K562 (cell line): ENCODE data around the gene FGF14. TPM values are rescaled to one million over a fixed set of nuclear protein-coding genes. Genes with fewer than 3 reads are reported as not detected.

Source experiments
- ATAC-seq: fragments of 200-7000 bp; cut with Tn5 transposase; 3 replicates; pipeline ENCODE4 v1.9.1; 2020; ENCODE audit warnings: moderate library complexity
- BruUV-seq: library from RNA; stranded (reverse); fragments of 400-500 nt; replicated peaks from 2 replicates; lab custom pipeline; 2021; lab: Mats Ljungman, UMichigan
- CTCF ChIA-PET: fragments of 300-600 bp; formaldehyde crosslinking; extraction: SDS; loops from one replicate; lab custom pipeline; 2021; ENCODE audit warnings: low intra/inter-chr PET ratio; lab: Yijun Ruan, JAX
- POLR2A ChIA-PET: fragments of 300-600, 350-650 bp; sonication (Branson Sonifier 250); formaldehyde crosslinking; extraction: SDS; loops from one replicate; lab custom pipeline; 2021; ENCODE audit warnings: antibody characterized with exemption, inconsistent platforms; lab: Yijun Ruan, JAX
- DNase-seq, 4 experiments: peaks; one replicate each; pipeline versions ENCODE4 v3.0.0 to v3.0.0-alpha.2; 2011 to 2018; ENCODE audit warnings: low spot score in 3 of 4, mixed read lengths in 3 of 4; ENCODE audit errors: extremely low read depth in 1 of 4
- FAIRE-seq: peaks from 2 replicates; lab custom pipeline; 2011; peaks lifted over from hg19 to GRCh38; lab: Jason Lieb, UNC
- H2AFZ ChIP-seq: 2 replicates; pipeline ENCODE4 v1.6.0; 2011; ENCODE audit warnings: low read depth, low read length, control low read depth, inconsistent platforms
- H3K27ac ChIP-seq: fragments of 200-600 bp; 3 replicates; pipeline ENCODE4 v1.8.0; 2011; ENCODE audit warnings: low read depth, mild to moderate bottlenecking, control low read depth, inconsistent platforms, low read length, moderate library complexity, mixed read lengths; ENCODE audit errors: extremely low read depth
- H3K27me3 ChIP-seq, 2 experiments: fragments of 300-600 bp in 1 of 2; 2 replicates in 1 of 2; 3 replicates in 1 of 2; pipeline versions ENCODE4 v1.6.0 to v1.8.0; 2011; ENCODE audit warnings: inconsistent platforms in 2 of 2, low read length in 2 of 2, mild to moderate bottlenecking in 1 of 2, mixed read lengths in 1 of 2, moderate library complexity in 1 of 2; ENCODE audit not compliant: control insufficient read depth in 2 of 2, insufficient read depth in 2 of 2
- H3K36me3 ChIP-seq: fragments of 300-600 bp; 3 replicates; pipeline ENCODE4 v1.8.0; 2011; ENCODE audit warnings: mild to moderate bottlenecking, low read length, inconsistent platforms; ENCODE audit not compliant: control insufficient read depth, insufficient read depth
- H3K4me1 ChIP-seq, 2 experiments: fragments of 200-600 bp in 1 of 2; replicated peaks in 1 of 2; 2 replicates in 1 of 2; 3 replicates in 1 of 2; pipeline versions ENCODE4 v1.5.1 to v1.8.0; 2011; ENCODE audit warnings: inconsistent platforms in 2 of 2, low read length in 2 of 2, mild to moderate bottlenecking in 1 of 2, mixed read lengths in 1 of 2, moderate library complexity in 1 of 2; ENCODE audit not compliant: control insufficient read depth in 2 of 2, insufficient read depth in 2 of 2
- H3K4me2 ChIP-seq: 2 replicates; pipeline ENCODE4 v1.6.1; 2011; ENCODE audit warnings: low read length, control low read depth, inconsistent platforms, mixed read lengths; ENCODE audit not compliant: insufficient read depth
- H3K4me3 ChIP-seq: fragments of 200-600 bp; sonication (generic), shearing (Covaris generic); 2 replicates; pipeline ENCODE4 v1.5.1; 2016; ENCODE audit warnings: control low read depth, inconsistent platforms
- H3K79me2 ChIP-seq: fragments of 200-600 bp; 3 replicates; pipeline ENCODE4 v1.8.0; 2011; ENCODE audit warnings: low read length, inconsistent platforms; ENCODE audit not compliant: control insufficient read depth, insufficient read depth
- H3K9ac ChIP-seq, 2 experiments: 2 replicates each; pipeline versions ENCODE4 v1.6.0 to v1.6.1; 2011; ENCODE audit warnings: low read depth in 2 of 2, low read length in 2 of 2, control low read depth in 1 of 2, inconsistent platforms in 1 of 2, mild to moderate bottlenecking in 1 of 2, mixed read lengths in 1 of 2; ENCODE audit not compliant: insufficient read depth in 1 of 2
- H3K9me1 ChIP-seq: one replicate; pipeline ENCODE4 v1.6.0; 2011; ENCODE audit warnings: inconsistent platforms, mild to moderate bottlenecking, low read length, moderate library complexity; ENCODE audit not compliant: control insufficient read depth, insufficient read depth
- H3K9me3 ChIP-seq: replicated peaks from 2 replicates; pipeline ENCODE4 v1.5.1; 2011; ENCODE audit warnings: low read depth, low read length, inconsistent platforms; ENCODE audit not compliant: control insufficient read depth, insufficient read depth
- H4K20me1 ChIP-seq: replicated peaks from 2 replicates; pipeline ENCODE4 v1.6.1; 2011; ENCODE audit warnings: low read length, inconsistent platforms, mixed read lengths; ENCODE audit not compliant: control insufficient read depth, insufficient read depth
- BCLAF1 ChIP-seq, 2 experiments: fragments of 450-650 bp in 1 of 2; IDR thresholded peaks; 2 replicates each; pipeline ENCODE4 v1.6.1; 2011 to 2017; ENCODE audit warnings: low read depth in 2 of 2, antibody characterized with exemption in 1 of 2, borderline replicate concordance in 1 of 2, low read length in 1 of 2, mild to moderate bottlenecking in 1 of 2, mixed read lengths in 1 of 2; ENCODE audit not compliant: control insufficient read depth in 1 of 2
- BRD4 ChIP-seq: fragments of 200-600 bp; sonication (generic); IDR thresholded peaks from 2 replicates; pipeline ENCODE4 v1.6.1; 2017; ENCODE audit warnings: inconsistent platforms
- BRF2 ChIP-seq: IDR thresholded peaks from 3 replicates; pipeline ENCODE4 v1.6.1; 2011; ENCODE audit warnings: borderline replicate concordance, mild to moderate bottlenecking; ENCODE audit not compliant: insufficient read length, insufficient read depth
- CBFA2T2 ChIP-seq: fragments of 450-650 bp; conservative IDR thresholded peaks from 2 replicates; pipeline ENCODE4 v1.6.1; 2017; ENCODE audit warnings: mild to moderate bottlenecking
- FOS ChIP-seq: IDR thresholded peaks from 3 replicates; pipeline ENCODE4 v1.6.1; 2011; ENCODE audit not compliant: insufficient read length; ENCODE audit errors: extremely low read depth
- HES1 ChIP-seq: fragments of 450-650 bp; IDR thresholded peaks from 2 replicates; pipeline ENCODE4 v1.6.1; 2016; ENCODE audit warnings: low read depth, mild to moderate bottlenecking, moderate library complexity
- MCM2 ChIP-seq: fragments of 450-650 bp; IDR thresholded peaks from 2 replicates; pipeline ENCODE4 v1.6.1; 2017; ENCODE audit warnings: low read depth, mild to moderate bottlenecking
- PHB ChIP-seq: fragments of 250-450 bp; sonication (Bioruptor Pico); IDR thresholded peaks from 2 replicates; pipeline ENCODE4 v1.5.0; 2021
- SOX6 ChIP-seq: fragments of 450-650 bp; IDR thresholded peaks from 2 replicates; pipeline ENCODE4 v1.6.1; 2014; ENCODE audit warnings: mild to moderate bottlenecking
- XRCC3 ChIP-seq: fragments of 450-650 bp; IDR thresholded peaks from 2 replicates; pipeline ENCODE4 v1.6.1; 2017; ENCODE audit warnings: mild to moderate bottlenecking, moderate library complexity
- ZNF134 ChIP-seq: fragments of 250-450 bp; sonication (Bioruptor Pico); conservative IDR thresholded peaks from 2 replicates; pipeline ENCODE4 v1.4.0; 2020
- ZNF77 ChIP-seq: fragments of 250-450 bp; sonication (Bioruptor Pico); IDR thresholded peaks from 2 replicates; pipeline ENCODE4 v1.5.0; 2020
- WGBS: fragments of 100-300 bp; shearing (Covaris generic); methylation state at CpG from one replicate; pipeline ENCODE4 v1.1.6; 2016; ENCODE audit warnings: low coverage, mixed read lengths; ENCODE audit not compliant: insufficient coverage; ENCODE audit errors: missing lambda C conversion rate; 5-methylcytosine and 5-hydroxymethylcytosine counted together
- in situ Hi-C: fragments of 300-500 bp; cut with MboI; formaldehyde crosslinking; loops from 4 replicates; pipeline ENCODE4 v1.15.0; 2018; ENCODE audit warnings: inconsistent platforms, mixed read lengths
- intact Hi-C: fragments of 100-400 bp; cut with micrococcal nuclease; formaldehyde crosslinking; loops from 2 replicates; pipeline ENCODE4 v1.14.2; 2022
- polyA plus RNA-seq, 8 experiments: library from polyadenylated mRNA; depleted of rRNA in 4 of 8; stranded (reverse) in 5 of 8; unstranded in 3 of 8; fragments of >200 nt; fragmentation: Nextera tagmentation in 2 of 8; fragmentation: Illumina TruSeq in 1 of 8; extraction: Ambion mirVana in 2 of 8; extraction: Trizol in 1 of 8; gene quantifications; 2 replicates each; pipeline versions ENCODE4 v1.2.1 to v1.2.3, GENCODE V29; 2011 to 2014; ENCODE audit warnings: inconsistent platforms in 1 of 8, missing spikeins in 1 of 8
- total RNA-seq, 7 experiments: library from RNA; depleted of rRNA in 6 of 7; stranded (reverse); fragments of >200 nt in 6 of 7; fragmentation: Illumina TruSeq in 2 of 7; extraction: Trizol in 2 of 7; gene quantifications; 2 replicates each; pipeline versions ENCODE4 v1.2.1 to v1.2.3, GENCODE V29; 2011 to 2021; ENCODE audit warnings: low replicate concordance in 1 of 7
- TF ChIP-seq, protein P1 (sequence below): sonication (generic); formaldehyde crosslinking; IDR thresholded peaks from 2 replicates; pipeline ENCODE4 v1.8.0; 2022; ENCODE audit warnings: mild to moderate bottlenecking, missing genetic modification reagents
- TF ChIP-seq, protein P2 (sequence below): fragments of 250-450 bp; sonication (Bioruptor Pico); IDR thresholded peaks from 2 replicates; pipeline ENCODE4 v1.4.0; 2020; ENCODE audit warnings: mild to moderate bottlenecking, moderate library complexity

Gene FGF14
- total and polyA plus RNA-seq, 9 of the 15 experiments (the other 6 are each of a cell fraction or from before 2014, with no cell fraction given), result not detected

- Histone ChIP-seq H3K9ac (no peak overlapping the region), H3K27me3 (no peaks in the 10 kb centered on the region), H2AFZ (no peak overlapping the region), H3K9me3 (no peaks in the 10 kb centered on the region), H3K79me2 (no peaks in the 10 kb centered on the region), H4K20me1 (no peaks in the 10 kb centered on the region), H3K4me2 (no peak overlapping the region), H3K9me1 (no peaks in the 10 kb centered on the region), H3K36me3 (no peaks in the 10 kb centered on the region), H3K4me3 (no peak overlapping the region), H3K4me1 (no peaks in the 10 kb centered on the region), H3K27ac (no peak overlapping the region)
- in situ Hi-C loops, result no loop called here
- POLR2A ChIA-PET, result no interaction called here
- CTCF ChIA-PET, result no interaction called here
- intact Hi-C loops, result no loop called here
- DNase-seq (no peak), FAIRE-seq (no peak), ATAC-seq (no peak)
- no TSS peak for BruUV-seq
- WGBS, result 0% methylated on average over 4 of the region's 5 CpGs
- TF ChIP-seq SOX6 (no peak), FOS (no peak), CBFA2T2 (no peak), BRF2 (no peak), MCM2 (no peak), PHB (no peak), BCLAF1 (IDR thresholded peaks at IDR 0.05; ENCODE audit: borderline replicate concordance in 1 of 2, control insufficient read depth in 1 of 2, low read depth in 2 of 2, low read length in 1 of 2) (no peak), ZNF77 (CRISPR knock-in tag) (no peak), XRCC3 (no peak), ZNF134 (CRISPR knock-in tag) (no peak), HES1 (no peak), BRD4 (no peak)
- TF ChIP-seq, protein P1, sequence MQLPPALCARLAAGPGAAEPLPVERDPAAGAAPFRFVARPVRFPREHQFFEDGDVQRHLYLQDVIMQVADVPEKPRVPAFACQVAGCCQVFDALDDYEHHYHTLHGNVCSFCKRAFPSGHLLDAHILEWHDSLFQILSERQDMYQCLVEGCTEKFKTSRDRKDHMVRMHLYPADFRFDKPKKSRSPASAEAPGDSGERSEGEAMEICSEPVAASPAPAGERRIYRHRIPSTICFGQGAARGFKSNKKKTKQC (CRISPR knock-in tag), result no peak
- TF ChIP-seq, protein P2, sequence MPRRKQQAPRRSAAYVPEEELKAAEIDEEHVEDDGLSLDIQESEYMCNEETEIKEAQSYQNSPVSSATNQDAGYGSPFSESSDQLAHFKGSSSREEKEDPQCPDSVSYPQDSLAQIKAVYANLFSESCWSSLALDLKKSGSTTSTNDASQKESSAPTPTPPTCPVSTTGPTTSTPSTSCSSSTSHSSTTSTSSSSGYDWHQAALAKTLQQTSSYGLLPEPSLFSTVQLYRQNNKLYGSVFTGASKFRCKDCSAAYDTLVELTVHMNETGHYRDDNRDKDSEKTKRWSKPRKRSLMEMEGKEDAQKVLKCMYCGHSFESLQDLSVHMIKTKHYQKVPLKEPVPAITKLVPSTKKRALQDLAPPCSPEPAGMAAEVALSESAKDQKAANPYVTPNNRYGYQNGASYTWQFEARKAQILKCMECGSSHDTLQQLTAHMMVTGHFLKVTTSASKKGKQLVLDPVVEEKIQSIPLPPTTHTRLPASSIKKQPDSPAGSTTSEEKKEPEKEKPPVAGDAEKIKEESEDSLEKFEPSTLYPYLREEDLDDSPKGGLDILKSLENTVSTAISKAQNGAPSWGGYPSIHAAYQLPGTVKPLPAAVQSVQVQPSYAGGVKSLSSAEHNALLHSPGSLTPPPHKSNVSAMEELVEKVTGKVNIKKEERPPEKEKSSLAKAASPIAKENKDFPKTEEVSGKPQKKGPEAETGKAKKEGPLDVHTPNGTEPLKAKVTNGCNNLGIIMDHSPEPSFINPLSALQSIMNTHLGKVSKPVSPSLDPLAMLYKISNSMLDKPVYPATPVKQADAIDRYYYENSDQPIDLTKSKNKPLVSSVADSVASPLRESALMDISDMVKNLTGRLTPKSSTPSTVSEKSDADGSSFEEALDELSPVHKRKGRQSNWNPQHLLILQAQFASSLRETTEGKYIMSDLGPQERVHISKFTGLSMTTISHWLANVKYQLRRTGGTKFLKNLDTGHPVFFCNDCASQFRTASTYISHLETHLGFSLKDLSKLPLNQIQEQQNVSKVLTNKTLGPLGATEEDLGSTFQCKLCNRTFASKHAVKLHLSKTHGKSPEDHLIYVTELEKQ (CRISPR knock-in tag), result no peak
These were observed 55.1 kb downstream of the FGF14 start for GRCh38 chr13:102346769-102347168.
